Stomach (tissue), 9 donors: ENCODE data around the gene CALM3. TPM values are rescaled to one million over a fixed set of nuclear protein-coding genes. Genes with fewer than 3 reads are reported as not detected.

Experiments used
- DNase-seq, 2 donors: peaks; one replicate each; pipeline versions ENCODE4 v3.0.0 to v3.0.0-alpha.2; 2013 to 2019
- H3K27ac ChIP-seq, 5 donors: fragments of 200-600 bp in 4 of 5; sonication (generic) in 4 of 5; one replicate each; pipeline ENCODE4 v1.5.1; 2013 to 2019; ENCODE audit warnings: mild to moderate bottlenecking in 1 of 5, moderate library complexity in 1 of 5
- H3K27me3 ChIP-seq, 3 donors: fragments of 200-600 bp; sonication (generic); one replicate each; pipeline ENCODE4 v1.5.1; 2017 to 2019; ENCODE audit warnings: mixed run types in 1 of 3
- H3K36me3 ChIP-seq, 4 donors: fragments of 200-600 bp; sonication (generic); 1 replicate in 3 of 4; 2 replicates in 1 of 4; pipeline ENCODE4 v1.5.1; 2016 to 2019
- H3K4me1 ChIP-seq, 4 donors: fragments of 200-600 bp; sonication (generic); one replicate each; pipeline ENCODE4 v1.5.1; 2016 to 2019
- H3K4me3 ChIP-seq, 4 donors: fragments of 200-600 bp; sonication (generic) in 3 of 4; one replicate each; pipeline ENCODE4 v1.5.1; 2016 to 2019; ENCODE audit warnings: mild to moderate bottlenecking in 1 of 4
- H3K9me3 ChIP-seq, 4 donors: fragments of 200-600 bp; sonication (generic); one replicate each; pipeline ENCODE4 v1.5.1; 2016 to 2019
- EP300 ChIP-seq: sonication (generic); formaldehyde crosslinking; IDR thresholded peaks from one replicate; pipeline ENCODE4 v1.6.1; 2017; ENCODE audit warnings: antibody characterized with exemption
- POLR2A ChIP-seq, 4 donors: fragments of 450-650 bp; IDR thresholded peaks; one replicate each; pipeline ENCODE4 v1.6.1; 2016; ENCODE audit warnings: antibody characterized with exemption in 4 of 4, control low read depth in 2 of 4, mild to moderate bottlenecking in 1 of 4, moderate library complexity in 1 of 4
- POLR2AphosphoS5 ChIP-seq, 3 donors: sonication (generic); formaldehyde crosslinking; IDR thresholded peaks; one replicate each; pipeline ENCODE4 v1.6.1; 2016; ENCODE audit warnings: antibody characterized with exemption in 3 of 3
- WGBS, 5 donors: extraction: QIAGEN DNeasy Blood & Tissue Kit in 3 of 5; methylation state at CpG; one replicate each; pipeline versions ENCODE4 v1.1.5 to v1.1.7; 2013 to 2018; 5-methylcytosine and 5-hydroxymethylcytosine counted together
- intact Hi-C: fragments of 100-400 bp; cut with DNase I; formaldehyde crosslinking; loops from one replicate; pipeline ENCODE4 v1.15.1; 2023; ENCODE audit warnings: low total_unique reads
- polyA plus RNA-seq, 3 donors: library from polyadenylated mRNA; stranded (reverse); fragments of 200-250 nt; gene quantifications; one replicate each; pipeline ENCODE4 v1.2.3, GENCODE V29; 2013
- total RNA-seq, 5 donors: library from RNA; depleted of rRNA; stranded (reverse); fragments of >200 nt; gene quantifications; one replicate each; pipeline versions ENCODE4 v1.1.0 to v1.2.3, GENCODE V29; 2014 to 2016
- TF ChIP-seq, protein P1 (sequence below), 7 experiments: fragments of 450-650 bp in 4 of 7; fragments of 200-600 bp in 3 of 7; sonication (generic) in 3 of 7; IDR thresholded peaks; one replicate each; pipeline ENCODE4 v1.5.1; 2016 to 2019; ENCODE audit warnings: antibody characterized with exemption in 7 of 7, control low read depth in 2 of 7, mild to moderate bottlenecking in 1 of 7
- donor health status: healthy with polysubstance abuse.
- donor health status: Bipolar disorder and iron deficiency.
- donor health status: healthy.

The CALM3 gene
- total and polyA plus RNA-seq, 8 donors = 84.2 to 203 (median 112) TPM

DNA sequence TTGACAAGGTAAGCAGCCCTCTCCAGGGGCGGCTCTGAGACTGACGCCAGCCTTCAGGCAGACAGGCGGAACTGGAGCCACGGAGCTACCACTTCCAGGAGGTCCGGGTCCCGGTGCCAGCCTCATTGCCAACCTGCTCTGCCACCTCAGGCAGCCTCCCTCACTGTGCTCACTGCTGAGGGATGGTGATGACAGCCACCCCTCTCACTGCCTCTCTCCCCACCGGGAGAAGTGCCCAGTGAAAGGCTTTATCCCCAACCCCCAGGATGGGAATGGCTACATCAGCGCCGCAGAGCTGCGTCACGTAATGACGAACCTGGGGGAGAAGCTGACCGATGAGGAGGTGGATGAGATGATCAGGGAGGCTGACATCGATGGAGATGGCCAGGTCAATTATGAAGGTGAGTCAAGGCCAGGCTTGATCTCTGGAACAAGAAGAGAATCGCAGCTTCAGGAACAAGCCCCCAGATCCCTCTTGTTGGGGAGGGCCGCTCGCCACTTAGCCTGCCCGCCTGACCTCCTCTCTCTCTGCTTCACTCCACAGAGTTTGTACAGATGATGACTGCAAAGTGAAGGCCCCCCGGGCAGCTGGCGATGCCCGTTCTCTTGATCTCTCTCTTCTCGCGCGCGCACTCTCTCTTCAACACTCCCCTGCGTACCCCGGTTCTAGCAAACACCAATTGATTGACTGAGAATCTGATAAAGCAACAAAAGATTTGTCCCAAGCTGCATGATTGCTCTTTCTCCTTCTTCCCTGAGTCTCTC is 7.6 kb downstream of the CALM3 start:
- intact Hi-C loops = no loop called here
- no peak overlapping the region for H3K4me3 ChIP-seq
- H3K27me3 ChIP-seq = no peaks in the 10 kb centered on the region
- H3K36me3 ChIP-seq = peaks cover 51 to 62% (median 59%) of the 10 kb centered on the region in 4 donors
- DNase-seq = no peak
- peaks cover 16 to 42% (median 23%) of the 10 kb centered on the region in 4 donors for H3K4me1 ChIP-seq
- 90 to 94% (median 92%) methylated on average over 27 of the region's 27 CpGs for WGBS, 5 donors
- H3K27ac ChIP-seq = no peak overlapping the region
- no peak for TF ChIP-seq POLR2AphosphoS5 (IDR thresholded peaks at IDR 0.05)
- no peak for TF ChIP-seq EP300
- TF ChIP-seq, protein P1, sequence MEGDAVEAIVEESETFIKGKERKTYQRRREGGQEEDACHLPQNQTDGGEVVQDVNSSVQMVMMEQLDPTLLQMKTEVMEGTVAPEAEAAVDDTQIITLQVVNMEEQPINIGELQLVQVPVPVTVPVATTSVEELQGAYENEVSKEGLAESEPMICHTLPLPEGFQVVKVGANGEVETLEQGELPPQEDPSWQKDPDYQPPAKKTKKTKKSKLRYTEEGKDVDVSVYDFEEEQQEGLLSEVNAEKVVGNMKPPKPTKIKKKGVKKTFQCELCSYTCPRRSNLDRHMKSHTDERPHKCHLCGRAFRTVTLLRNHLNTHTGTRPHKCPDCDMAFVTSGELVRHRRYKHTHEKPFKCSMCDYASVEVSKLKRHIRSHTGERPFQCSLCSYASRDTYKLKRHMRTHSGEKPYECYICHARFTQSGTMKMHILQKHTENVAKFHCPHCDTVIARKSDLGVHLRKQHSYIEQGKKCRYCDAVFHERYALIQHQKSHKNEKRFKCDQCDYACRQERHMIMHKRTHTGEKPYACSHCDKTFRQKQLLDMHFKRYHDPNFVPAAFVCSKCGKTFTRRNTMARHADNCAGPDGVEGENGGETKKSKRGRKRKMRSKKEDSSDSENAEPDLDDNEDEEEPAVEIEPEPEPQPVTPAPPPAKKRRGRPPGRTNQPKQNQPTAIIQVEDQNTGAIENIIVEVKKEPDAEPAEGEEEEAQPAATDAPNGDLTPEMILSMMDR (IDR thresholded peaks at IDR 0.05) = no peak
- TF ChIP-seq POLR2A (IDR thresholded peaks at IDR 0.05) = no peak
- no peaks in the 10 kb centered on the region for H3K9me3 ChIP-seq

DNA sequence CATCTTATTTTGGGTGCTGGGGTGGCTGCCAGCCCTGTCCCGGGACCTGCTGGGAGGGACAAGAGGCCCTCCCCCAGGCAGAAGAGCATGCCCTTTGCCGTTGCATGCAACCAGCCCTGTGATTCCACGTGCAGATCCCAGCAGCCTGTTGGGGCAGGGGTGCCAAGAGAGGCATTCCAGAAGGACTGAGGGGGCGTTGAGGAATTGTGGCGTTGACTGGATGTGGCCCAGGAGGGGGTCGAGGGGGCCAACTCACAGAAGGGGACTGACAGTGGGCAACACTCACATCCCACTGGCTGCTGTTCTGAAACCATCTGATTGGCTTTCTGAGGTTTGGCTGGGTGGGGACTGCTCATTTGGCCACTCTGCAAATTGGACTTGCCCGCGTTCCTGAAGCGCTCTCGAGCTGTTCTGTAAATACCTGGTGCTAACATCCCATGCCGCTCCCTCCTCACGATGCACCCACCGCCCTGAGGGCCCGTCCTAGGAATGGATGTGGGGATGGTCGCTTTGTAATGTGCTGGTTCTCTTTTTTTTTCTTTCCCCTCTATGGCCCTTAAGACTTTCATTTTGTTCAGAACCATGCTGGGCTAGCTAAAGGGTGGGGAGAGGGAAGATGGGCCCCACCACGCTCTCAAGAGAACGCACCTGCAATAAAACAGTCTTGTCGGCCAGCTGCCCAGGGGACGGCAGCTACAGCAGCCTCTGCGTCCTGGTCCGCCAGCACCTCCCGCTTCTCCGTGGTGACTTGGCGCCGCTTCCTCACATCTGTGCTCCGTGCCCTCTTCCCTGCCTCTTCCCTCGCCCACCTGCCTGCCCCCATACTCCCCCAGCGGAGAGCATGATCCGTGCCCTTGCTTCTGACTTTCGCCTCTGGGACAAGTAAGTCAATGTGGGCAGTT is 8.6 kb downstream of the CALM3 start:
- no peak overlapping the region for H3K27ac ChIP-seq
- no peaks in the 10 kb centered on the region for H3K27me3 ChIP-seq
- H3K9me3 ChIP-seq = no peaks in the 10 kb centered on the region
- DNase-seq = peak in 1 of 2 donors; percentile 7
- TF ChIP-seq EP300 (no peak), POLR2A (IDR thresholded peaks at IDR 0.05) (no peak), POLR2AphosphoS5 (IDR thresholded peaks at IDR 0.05) (no peak)
- TF ChIP-seq, protein P1 (IDR thresholded peaks at IDR 0.05) = no peak
- intact Hi-C loops = loop anchor here (5.0 kb wide), 1 partner anchor 53 kb away; the partner anchor contains the start of gene DACT3
- peaks cover 51 to 62% (median 59%) of the 10 kb centered on the region in 4 donors for H3K36me3 ChIP-seq
- WGBS, 5 donors = 80 to 87% (median 84%) methylated on average over 30 of the region's 30 CpGs
- H3K4me1 ChIP-seq = peaks cover 12 to 40% (median 19%) of the 10 kb centered on the region in 4 donors
- no peak overlapping the region for H3K4me3 ChIP-seq

DNA sequence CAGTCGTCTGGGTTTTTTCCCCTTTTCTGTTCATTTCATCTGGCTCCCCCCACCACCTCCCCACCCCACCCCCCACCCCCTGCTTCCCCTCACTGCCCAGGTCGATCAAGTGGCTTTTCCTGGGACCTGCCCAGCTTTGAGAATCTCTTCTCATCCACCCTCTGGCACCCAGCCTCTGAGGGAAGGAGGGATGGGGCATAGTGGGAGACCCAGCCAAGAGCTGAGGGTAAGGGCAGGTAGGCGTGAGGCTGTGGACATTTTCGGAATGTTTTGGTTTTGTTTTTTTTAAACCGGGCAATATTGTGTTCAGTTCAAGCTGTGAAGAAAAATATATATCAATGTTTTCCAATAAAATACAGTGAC is 9.3 kb downstream of the CALM3 start:
- 58 to 66% (median 61%) methylated on average over 5 of the region's 5 CpGs for WGBS, 5 donors
- Histone ChIP-seq H3K27ac (no peak overlapping the region), H3K4me3 (no peak overlapping the region), H3K27me3 (no peaks in the 10 kb centered on the region), H3K36me3 (peaks cover 48 to 58% (median 58%) of the 10 kb centered on the region in 4 donors), H3K4me1 (peaks cover 5 to 34% (median 13%) of the 10 kb centered on the region in 4 donors), H3K9me3 (no peaks in the 10 kb centered on the region)
- intact Hi-C loops = loop anchor here (5.0 kb wide), 1 partner anchor 52 kb away; the partner anchor contains the start of gene DACT3
- no peak for DNase-seq
- TF ChIP-seq POLR2A (IDR thresholded peaks at IDR 0.05) (no peak), POLR2AphosphoS5 (IDR thresholded peaks at IDR 0.05) (no peak), EP300 (no peak)
- TF ChIP-seq, protein P1 (IDR thresholded peaks at IDR 0.05) = no peak
